Measurements from ENCODE around the gene PLPPR1.

Gene PLPPR1

DNA sequence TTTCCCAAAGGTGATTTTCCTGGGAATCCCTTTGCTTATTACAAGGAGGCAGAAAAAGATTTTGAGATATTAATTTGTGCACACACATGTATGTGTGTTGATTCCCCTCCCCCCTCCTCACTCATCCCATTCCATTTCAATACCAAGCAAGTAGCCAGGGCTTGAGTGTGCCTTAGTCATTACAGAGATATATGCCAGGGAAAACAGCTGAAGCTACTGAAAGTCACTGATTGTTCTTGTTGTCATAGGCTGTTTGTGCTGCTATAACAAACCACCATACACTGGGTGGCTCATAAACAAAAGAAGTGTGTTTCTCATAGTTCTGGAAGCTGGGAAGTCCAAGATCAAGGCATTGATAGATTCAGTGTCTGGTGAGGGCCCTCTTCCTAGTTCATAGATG is 197.6 kb downstream of the PLPPR1 start:
- DNase-seq (ENCODE audit: low read depth, low spot score): no peak
- no peak overlapping the region for H3K4me3 ChIP-seq (ENCODE audit: low read depth, low read length)
- TF ChIP-seq, protein P1, sequence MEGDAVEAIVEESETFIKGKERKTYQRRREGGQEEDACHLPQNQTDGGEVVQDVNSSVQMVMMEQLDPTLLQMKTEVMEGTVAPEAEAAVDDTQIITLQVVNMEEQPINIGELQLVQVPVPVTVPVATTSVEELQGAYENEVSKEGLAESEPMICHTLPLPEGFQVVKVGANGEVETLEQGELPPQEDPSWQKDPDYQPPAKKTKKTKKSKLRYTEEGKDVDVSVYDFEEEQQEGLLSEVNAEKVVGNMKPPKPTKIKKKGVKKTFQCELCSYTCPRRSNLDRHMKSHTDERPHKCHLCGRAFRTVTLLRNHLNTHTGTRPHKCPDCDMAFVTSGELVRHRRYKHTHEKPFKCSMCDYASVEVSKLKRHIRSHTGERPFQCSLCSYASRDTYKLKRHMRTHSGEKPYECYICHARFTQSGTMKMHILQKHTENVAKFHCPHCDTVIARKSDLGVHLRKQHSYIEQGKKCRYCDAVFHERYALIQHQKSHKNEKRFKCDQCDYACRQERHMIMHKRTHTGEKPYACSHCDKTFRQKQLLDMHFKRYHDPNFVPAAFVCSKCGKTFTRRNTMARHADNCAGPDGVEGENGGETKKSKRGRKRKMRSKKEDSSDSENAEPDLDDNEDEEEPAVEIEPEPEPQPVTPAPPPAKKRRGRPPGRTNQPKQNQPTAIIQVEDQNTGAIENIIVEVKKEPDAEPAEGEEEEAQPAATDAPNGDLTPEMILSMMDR (IDR thresholded peaks at IDR 0.05; ENCODE audit: insufficient read depth, low read length, missing control alignments): no peak
- ChIA-PET CTCF (interaction anchor here (1.0 kb wide), 1 partner anchor 9 kb away, joined by 3 read pairs; no protein-coding TSS in a partner anchor), POLR2A (no interaction called here)

DNA sequence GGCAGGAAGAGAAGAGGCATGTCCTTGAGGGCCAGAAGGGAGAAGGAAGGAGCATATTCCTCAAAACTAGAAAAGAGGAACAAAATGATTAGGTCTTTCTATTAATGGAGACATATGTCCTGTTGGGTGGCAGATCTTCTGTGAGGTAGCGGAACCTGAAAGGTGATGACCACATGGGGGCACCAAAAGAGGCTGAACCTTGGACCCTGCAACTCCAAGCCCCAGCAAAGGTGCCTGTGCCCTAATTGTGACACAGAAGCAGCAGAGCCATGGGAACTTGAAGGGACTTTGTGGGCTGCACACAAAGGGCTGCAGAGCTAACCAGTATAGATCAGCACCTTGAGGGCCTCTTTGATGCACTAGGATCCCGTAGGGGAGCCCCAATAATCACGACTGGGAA is 198.3 kb downstream of the PLPPR1 start:
- TF ChIP-seq, protein P1 (IDR thresholded peaks at IDR 0.05; ENCODE audit: insufficient read depth, low read length, missing control alignments): no peak
- no peak overlapping the region for H3K4me3 ChIP-seq (ENCODE audit: low read depth, low read length)
- CTCF ChIA-PET: no interaction called here
- no peak for DNase-seq (ENCODE audit: low read depth, low spot score)
- POLR2A ChIA-PET: no interaction called here

DNA sequence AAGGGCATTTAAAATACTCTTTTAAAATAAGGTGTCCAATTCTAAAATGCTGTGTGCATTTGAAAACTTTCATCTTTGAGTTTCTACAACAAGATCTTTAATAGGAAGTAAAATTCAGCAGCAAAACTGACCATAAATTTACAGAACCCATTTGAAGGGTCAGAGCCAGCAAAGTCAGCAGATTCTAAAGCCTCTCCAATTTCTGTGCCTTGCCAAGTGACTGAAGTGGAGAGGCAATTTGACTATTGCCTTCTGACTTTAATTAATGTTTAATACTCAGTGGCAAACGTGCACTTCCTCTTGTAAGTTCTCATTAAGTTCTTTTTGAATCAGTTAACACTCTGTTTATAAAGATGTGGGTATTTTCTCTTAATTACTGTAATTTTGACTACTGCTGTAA is 201.1 kb downstream of the PLPPR1 start:
- DNase-seq (ENCODE audit: low read depth, low spot score): no peak
- ChIA-PET CTCF (no interaction called here), POLR2A (no interaction called here)
- no peak overlapping the region for H3K4me3 ChIP-seq (ENCODE audit: low read depth, low read length)
- TF ChIP-seq, protein P1 (IDR thresholded peaks at IDR 0.05; ENCODE audit: insufficient read depth, low read length, missing control alignments): no peak

DNA sequence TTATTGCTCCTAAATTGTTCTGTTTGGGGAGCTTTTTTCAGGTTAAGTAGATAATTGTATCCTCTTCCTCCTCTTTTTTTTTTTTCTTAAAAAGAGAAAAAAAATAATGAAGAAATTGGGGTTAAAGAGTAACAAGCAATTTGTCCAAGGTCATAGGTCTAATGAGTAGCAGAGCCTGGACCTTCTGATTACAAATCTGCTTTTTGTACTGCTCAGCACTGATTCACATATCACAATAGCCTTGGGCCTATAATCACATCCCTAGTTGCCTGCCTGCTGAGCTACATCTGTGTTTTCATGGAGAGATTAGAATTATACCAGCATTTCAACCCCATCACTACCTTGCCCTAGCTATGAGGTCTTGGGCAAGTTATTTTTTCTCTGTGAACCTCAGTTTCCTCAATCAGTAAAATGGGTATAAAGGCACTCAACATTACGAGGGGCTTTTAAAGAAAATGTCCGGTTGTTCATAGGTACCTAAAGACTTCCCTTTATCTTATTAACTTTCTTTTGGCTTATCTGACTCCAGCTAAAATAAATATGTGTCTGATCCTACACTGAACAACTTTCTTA is 204.0 kb downstream of the PLPPR1 start:
- ChIA-PET POLR2A (no interaction called here), CTCF (interaction anchor here (1.5 kb wide), 1 partner anchor 114 kb away, joined by 5 read pairs; no protein-coding TSS in a partner anchor)

DNA sequence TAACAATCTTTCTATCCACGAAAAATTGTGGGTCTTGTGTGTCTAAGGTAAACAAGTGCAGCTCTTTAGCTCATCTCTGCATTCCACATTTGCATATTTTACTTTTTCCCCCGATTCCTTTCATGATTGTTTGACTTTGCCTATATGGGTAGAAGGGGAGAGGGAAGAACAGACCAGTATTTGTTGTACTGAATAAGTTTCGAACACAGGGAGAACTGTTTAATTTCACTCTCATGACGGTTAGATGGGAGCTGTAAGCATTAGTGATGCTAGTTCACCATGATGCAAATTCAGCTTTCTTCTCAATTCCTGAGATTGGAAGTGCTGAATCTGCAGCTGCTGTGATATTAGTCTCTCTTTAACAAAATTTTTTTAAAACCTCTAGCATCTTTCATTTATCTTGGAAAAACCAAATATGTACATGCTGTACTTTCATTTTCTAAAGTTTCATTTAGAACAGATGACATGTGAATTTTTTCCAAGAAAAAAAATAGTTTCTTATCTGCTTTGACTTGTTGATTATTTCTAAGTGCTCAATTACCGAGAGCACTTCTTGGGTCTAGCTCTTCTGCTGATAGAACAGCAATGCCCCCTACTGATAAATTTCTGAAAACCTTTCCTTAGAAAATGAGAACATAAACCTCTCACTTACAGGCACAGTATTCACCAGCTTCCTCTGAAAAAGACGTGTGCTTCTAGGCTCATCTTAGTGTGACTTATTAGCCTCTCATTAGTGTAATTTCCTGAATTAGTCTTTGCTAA is 206.8 kb downstream of the PLPPR1 start:
- ChIA-PET POLR2A (no interaction called here), CTCF (interaction anchor here (1.0 to 1.9 kb wide), 7 partner anchors 9 to 634 kb away, joined by 3 to 28 read pairs (median 5); no protein-coding TSS in a partner anchor)
- DNase-seq (ENCODE audit: low read depth, low spot score): no peak
- H3K4me3 ChIP-seq (ENCODE audit: low read depth, low read length): no peak overlapping the region
- TF ChIP-seq, protein P1 (IDR thresholded peaks at IDR 0.05; ENCODE audit: insufficient read depth, low read length, missing control alignments): no peak

More for the DNA sequence above, 204.0 kb downstream of the PLPPR1 start:
- DNase-seq (ENCODE audit: low read depth, low spot score): no peak
- TF ChIP-seq, protein P1 (IDR thresholded peaks at IDR 0.05; ENCODE audit: insufficient read depth, low read length, missing control alignments): no peak
- no peak overlapping the region for H3K4me3 ChIP-seq (ENCODE audit: low read depth, low read length)

DNA sequence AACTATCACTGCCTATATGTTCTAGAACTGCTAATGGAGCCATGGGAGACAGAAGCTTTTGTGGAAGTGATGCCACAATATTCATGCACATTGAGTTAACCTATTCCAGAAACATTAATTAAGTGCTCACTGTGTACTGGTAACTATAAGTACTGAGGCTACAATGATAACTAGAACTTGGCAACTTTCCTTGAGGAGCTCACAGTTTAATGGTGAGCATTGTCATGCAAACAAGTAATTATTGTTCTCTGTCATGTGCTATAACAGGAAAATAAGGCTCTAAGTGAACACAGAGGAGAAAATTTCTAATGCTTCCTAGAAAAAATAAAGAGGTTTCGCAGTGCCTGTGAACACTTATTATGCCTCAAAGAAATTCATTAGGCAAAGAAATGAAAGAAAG is 214.1 kb downstream of the PLPPR1 start:
- TF ChIP-seq, protein P1 (IDR thresholded peaks at IDR 0.05; ENCODE audit: insufficient read depth, low read length, missing control alignments): no peak
- ChIA-PET CTCF (interaction anchor here (1.1 kb wide), 1 partner anchor 68 kb away, joined by 3 read pairs; no protein-coding TSS in a partner anchor), POLR2A (no interaction called here)
- no peak overlapping the region for H3K4me3 ChIP-seq (ENCODE audit: low read depth, low read length)
- DNase-seq (ENCODE audit: low read depth, low spot score): no peak

Measured in AG04449 (cell line).